GM10266 (cell line): Measurements from ENCODE around the gene CXCL5.

Experiments
- DNase-seq: peaks from one replicate; pipeline ENCODE4 v3.0.0; 2012; ENCODE audit errors: extremely low spot score
- TF ChIP-seq, protein P1 (sequence below): IDR thresholded peaks from 2 replicates; pipeline ENCODE4 v1.5.1; 2012; ENCODE audit warnings: mild to moderate bottlenecking, low read depth; ENCODE audit not compliant: control insufficient read depth, insufficient read depth; ENCODE audit errors: missing control alignments

CXCL5 gene

GRCh38 chr4:74016068-74016467, 17.6 kb upstream of the CXCL5 start:
- no peak for DNase-seq
- TF ChIP-seq, protein P1, sequence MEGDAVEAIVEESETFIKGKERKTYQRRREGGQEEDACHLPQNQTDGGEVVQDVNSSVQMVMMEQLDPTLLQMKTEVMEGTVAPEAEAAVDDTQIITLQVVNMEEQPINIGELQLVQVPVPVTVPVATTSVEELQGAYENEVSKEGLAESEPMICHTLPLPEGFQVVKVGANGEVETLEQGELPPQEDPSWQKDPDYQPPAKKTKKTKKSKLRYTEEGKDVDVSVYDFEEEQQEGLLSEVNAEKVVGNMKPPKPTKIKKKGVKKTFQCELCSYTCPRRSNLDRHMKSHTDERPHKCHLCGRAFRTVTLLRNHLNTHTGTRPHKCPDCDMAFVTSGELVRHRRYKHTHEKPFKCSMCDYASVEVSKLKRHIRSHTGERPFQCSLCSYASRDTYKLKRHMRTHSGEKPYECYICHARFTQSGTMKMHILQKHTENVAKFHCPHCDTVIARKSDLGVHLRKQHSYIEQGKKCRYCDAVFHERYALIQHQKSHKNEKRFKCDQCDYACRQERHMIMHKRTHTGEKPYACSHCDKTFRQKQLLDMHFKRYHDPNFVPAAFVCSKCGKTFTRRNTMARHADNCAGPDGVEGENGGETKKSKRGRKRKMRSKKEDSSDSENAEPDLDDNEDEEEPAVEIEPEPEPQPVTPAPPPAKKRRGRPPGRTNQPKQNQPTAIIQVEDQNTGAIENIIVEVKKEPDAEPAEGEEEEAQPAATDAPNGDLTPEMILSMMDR = no peak

DNA sequence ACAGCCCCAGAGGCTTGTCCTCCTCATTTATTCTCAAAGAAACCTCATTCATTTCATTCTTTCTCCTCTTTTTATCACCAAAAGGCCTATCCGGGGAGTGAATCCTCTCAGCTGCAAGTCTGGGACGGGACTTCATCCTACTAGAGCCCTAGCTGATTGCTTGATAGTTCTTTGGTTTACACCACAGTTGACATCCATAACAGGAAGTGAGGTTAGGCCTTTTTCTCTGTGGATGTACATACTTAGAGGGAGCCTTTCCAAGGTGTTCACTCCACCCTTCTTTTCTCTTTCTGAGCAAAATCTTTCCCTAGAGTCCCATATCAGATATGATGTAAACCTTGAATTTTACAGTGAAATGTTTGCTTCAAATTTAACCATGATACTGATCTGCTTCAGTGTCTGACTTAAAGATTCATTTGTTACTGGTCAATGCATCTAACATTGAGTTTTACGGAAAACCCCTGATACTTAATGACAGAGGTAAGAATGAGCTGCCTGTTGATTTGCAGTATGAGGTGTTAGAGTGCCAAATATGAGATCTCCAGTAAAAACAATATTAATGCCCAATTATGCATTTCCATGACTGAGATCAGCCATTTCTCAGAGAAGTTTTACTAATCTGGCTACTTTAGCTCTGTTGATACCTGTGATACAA, 16.8 kb upstream of the CXCL5 start:
- no peak for DNase-seq
- TF ChIP-seq, protein P1 = no peak

DNA sequence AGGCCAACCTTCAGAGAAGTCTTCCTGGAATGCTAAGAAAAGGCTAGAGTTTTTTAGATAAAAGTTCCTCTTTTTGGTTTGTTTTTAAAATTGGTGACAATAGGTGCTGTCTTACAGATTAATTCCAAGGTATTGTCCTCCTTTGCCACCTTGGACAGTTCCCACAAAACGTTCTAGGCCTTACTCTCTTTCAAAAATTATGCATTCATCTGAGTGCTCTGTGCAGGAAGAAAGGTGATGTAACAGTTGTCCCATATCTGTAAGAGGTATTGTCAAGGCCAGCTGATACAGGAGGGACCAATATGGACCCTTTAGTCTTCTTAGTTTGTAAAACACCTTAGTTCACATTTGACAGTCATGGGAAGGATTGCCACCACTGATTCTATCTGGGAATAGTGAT, 15.9 kb upstream of the CXCL5 start:
- no peak for DNase-seq
- TF ChIP-seq, protein P1 = no peak

DNA sequence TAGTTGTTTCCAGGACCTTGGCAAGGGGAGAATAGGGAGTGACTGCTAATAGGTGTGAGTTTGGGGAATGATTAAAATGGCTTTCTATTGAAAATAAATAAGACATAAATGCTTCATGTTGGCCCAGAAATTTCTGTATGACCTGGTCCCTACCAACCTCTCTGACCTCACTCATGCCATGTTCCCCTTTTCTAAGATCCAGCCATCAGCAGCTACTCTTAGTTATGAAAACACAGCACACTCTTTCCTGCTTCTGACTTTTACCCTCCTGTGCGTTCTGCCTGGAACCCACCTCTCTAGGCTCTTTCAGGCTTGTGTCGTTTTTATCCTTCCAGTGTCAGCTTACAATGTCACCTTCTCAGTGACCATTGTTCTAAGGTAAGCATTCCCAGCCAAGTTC, 14.8 kb upstream of the CXCL5 start:
- TF ChIP-seq, protein P1 = no peak
- no peak for DNase-seq

- no peak for DNase-seq
These were observed 13.7 kb upstream of the CXCL5 start for GRCh38 chr4:74012130-74012529.

DNA sequence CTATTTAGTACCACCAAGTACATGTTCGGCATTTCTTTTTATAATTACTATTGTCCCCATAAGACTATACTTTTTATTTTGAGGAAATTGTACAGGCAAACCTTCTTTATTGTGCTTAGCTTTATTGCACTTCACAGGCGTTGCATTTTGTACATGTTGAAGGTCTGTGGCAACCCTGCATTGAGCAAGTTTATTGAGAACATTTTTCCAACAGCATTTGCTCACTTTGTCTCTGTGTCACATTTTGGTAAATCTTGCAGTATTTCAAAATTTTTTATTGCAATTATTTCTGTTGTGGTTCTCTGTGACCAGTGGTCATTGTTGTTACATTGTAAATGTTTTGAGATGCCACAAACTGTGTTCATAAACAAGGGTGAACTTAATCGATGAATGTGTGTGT, 10.8 kb upstream of the CXCL5 start:
- TF ChIP-seq, protein P1 = no peak
- no peak for DNase-seq

More at GRCh38 chr4:74012130-74012529, 13.7 kb upstream of the CXCL5 start:
- TF ChIP-seq, protein P1 = no peak

DNA sequence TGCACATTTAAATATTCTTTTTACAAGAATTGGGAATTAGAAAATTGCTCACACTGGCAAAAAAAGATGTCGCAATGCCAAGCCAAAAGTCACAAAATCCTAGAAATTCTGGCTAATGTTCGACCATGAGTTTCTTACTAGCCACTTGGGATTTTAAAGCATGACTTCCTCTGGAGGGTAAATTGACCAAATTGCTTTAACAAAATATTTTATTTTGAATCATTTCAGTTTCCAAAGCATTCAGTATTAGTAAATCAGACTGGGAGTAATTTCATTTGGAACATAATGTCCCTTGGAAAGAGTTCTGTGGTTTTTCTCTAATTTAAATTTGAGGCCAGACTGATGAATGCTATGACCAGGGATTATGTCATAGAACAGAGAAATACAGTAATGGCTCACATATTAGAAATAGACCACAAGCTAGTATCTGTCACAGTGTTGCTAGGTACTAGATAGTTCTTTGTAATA, 7.6 kb upstream of the CXCL5 start:
- TF ChIP-seq, protein P1 = no peak
- DNase-seq = no peak
